ENCODE data around the gene CFAP299.
"Not testable (repeated sequence)": the region's sequence is repeated elsewhere in the genome, so short reads cannot be mapped to it uniquely, and the experiment has no call there.

DNA sequence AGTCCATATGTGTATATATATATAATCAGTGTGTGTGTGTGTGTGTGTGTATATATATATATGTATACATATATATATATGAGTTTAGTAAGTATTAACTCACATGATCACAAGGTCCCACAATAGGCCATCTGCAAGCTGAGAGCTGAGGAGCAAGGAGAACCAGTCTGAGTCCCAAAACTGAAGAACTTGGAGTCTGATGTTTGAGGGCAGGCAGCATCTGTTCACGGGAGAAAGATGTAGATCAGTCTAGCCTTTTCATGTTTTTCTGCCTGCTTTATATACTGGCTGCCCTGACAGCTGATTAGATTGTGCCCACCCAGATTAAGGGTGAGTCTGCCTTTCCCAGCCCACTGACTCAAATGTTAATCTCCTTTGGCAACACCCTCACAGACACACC lies 465.2 kb downstream of the CFAP299 start:
- TF ChIP-seq CTCF, POLR2A (IDR thresholded peaks at IDR 0.05): not testable (repeated sequence)
